A549 (cell line): ENCODE data around the gene GALNT15. TPM values are rescaled to one million over a fixed set of nuclear protein-coding genes. Genes with fewer than 3 reads are reported as not detected.

Experiments used
- ATAC-seq, 2 experiments: fragments of 200-7000 bp in 1 of 2; fragments of >200 bp in 1 of 2; cut with Nextera tagmentation in 1 of 2; cut with Tn5 transposase in 1 of 2; 3 replicates each; pipeline versions ENCODE4 v1.8.0 to v1.9.1; 2018 to 2020; ENCODE audit warnings: mild to moderate bottlenecking in 1 of 2, moderate library complexity in 1 of 2
- CTCF ChIA-PET: fragments of 300-600 bp; sonication (Branson Sonifier 250); formaldehyde crosslinking; extraction: SDS; loops from one replicate; lab custom pipeline; 2021; ENCODE audit warnings: antibody characterized with exemption, inconsistent platforms; lab: Yijun Ruan, JAX
- POLR2A ChIA-PET: fragments of 350-600 bp; formaldehyde crosslinking; extraction: SDS; loops from one replicate; lab custom pipeline; 2021; ENCODE audit warnings: antibody characterized with exemption, inconsistent platforms; lab: Yijun Ruan, JAX
- DNase-seq, 2 experiments: peaks; one replicate each; pipeline versions ENCODE4 v3.0.0 to v3.0.0-alpha.2; 2011 to 2016; ENCODE audit warnings: low read depth in 1 of 2, low spot score in 1 of 2
- FAIRE-seq: peaks from 2 replicates; lab custom pipeline; 2011; peaks lifted over from hg19 to GRCh38; lab: Jason Lieb, UNC
- H3K27ac ChIP-seq, 2 experiments: fragments of >200 bp; sonication (Bioruptor Twin); formaldehyde crosslinking; 3 replicates each; pipeline ENCODE4 v1.5.1; 2016 to 2017
- H3K4me1 ChIP-seq: fragments of >200 bp; sonication (Bioruptor Twin); formaldehyde crosslinking; 3 replicates; pipeline ENCODE4 v1.6.1; 2016
- H3K4me2 ChIP-seq: fragments of >200 bp; sonication (Bioruptor Twin); formaldehyde crosslinking; 3 replicates; pipeline ENCODE4 v1.6.1; 2016
- H3K4me3 ChIP-seq: fragments of >200 bp; sonication (Bioruptor Twin); formaldehyde crosslinking; 3 replicates; pipeline ENCODE4 v1.5.1; 2016
- H3K9me3 ChIP-seq: fragments of >200 bp; sonication (Bioruptor Twin); formaldehyde crosslinking; 3 replicates; pipeline ENCODE4 v1.6.1; 2016
- CBX2 ChIP-seq: fragments of 200-600 bp; sonication (generic); IDR thresholded peaks from 2 replicates; pipeline ENCODE4 v1.6.1; 2016; ENCODE audit warnings: low read depth, mild to moderate bottlenecking, borderline replicate concordance
- E2F6 ChIP-seq: IDR thresholded peaks from 2 replicates; pipeline ENCODE4 v1.6.1; 2012; ENCODE audit warnings: low read depth, borderline replicate concordance
- EHMT2 ChIP-seq: fragments of 200-600 bp; sonication (generic); IDR thresholded peaks from 2 replicates; pipeline ENCODE4 v1.6.1; 2016; ENCODE audit warnings: antibody characterized with exemption, low read depth, mild to moderate bottlenecking, moderate library complexity
- EP300 ChIP-seq, 2 experiments: fragments of >200 bp; sonication (Bioruptor Twin); formaldehyde crosslinking; IDR thresholded peaks; 2 replicates in 1 of 2; 3 replicates in 1 of 2; pipeline ENCODE4 v1.6.1; 2016 to 2017
- FOSL2 ChIP-seq, 2 experiments: fragments of 450-650 bp in 1 of 2; fragments of >200 bp in 1 of 2; sonication (Bioruptor Twin) in 1 of 2; formaldehyde crosslinking; IDR thresholded peaks; 2 replicates each; pipeline versions ENCODE4 v1.5.0 to v1.6.1; 2016 to 2020; ENCODE audit warnings: mild to moderate bottlenecking in 1 of 2, moderate library complexity in 1 of 2
- HES2 ChIP-seq: fragments of >200 bp; sonication (Bioruptor Twin); formaldehyde crosslinking; IDR thresholded peaks from 2 replicates; pipeline ENCODE4 v1.6.1; 2016
- HEYL ChIP-seq: fragments of 250-450 bp; sonication (Bioruptor Pico); IDR thresholded peaks from 2 replicates; pipeline ENCODE4 v1.8.0; 2021; ENCODE audit warnings: mild to moderate bottlenecking, moderate library complexity
- HMGXB4 ChIP-seq: fragments of 250-450 bp; sonication (Bioruptor Pico); IDR thresholded peaks from 2 replicates; pipeline ENCODE4 v1.5.0; 2021; ENCODE audit warnings: mild to moderate bottlenecking, moderate library complexity, borderline replicate concordance
- HOXB5 ChIP-seq: fragments of 250-450 bp; sonication (Bioruptor Pico); IDR thresholded peaks from 2 replicates; pipeline ENCODE4 v1.5.0; 2020; ENCODE audit warnings: mild to moderate bottlenecking, moderate library complexity
- JUNB ChIP-seq: fragments of >200 bp; sonication (Bioruptor Twin); formaldehyde crosslinking; IDR thresholded peaks from 2 replicates; pipeline ENCODE4 v1.6.1; 2016
- KDM1A ChIP-seq: fragments of 200-600 bp; sonication (generic); IDR thresholded peaks from 2 replicates; pipeline ENCODE4 v1.6.1; 2016; ENCODE audit warnings: low read depth, mild to moderate bottlenecking
- NFE2L2 ChIP-seq: fragments of 150-350 bp; conservative IDR thresholded peaks from 2 replicates; pipeline ENCODE4 v1.6.1; 2014; ENCODE audit warnings: low read length
- PHF8 ChIP-seq: fragments of 200-600 bp; sonication (generic); IDR thresholded peaks from 2 replicates; pipeline ENCODE4 v1.6.1; 2016; ENCODE audit warnings: low read depth, mild to moderate bottlenecking, antibody characterized with exemption, moderate library complexity, borderline replicate concordance
- POLR2AphosphoS2 ChIP-seq: conservative IDR thresholded peaks from 2 replicates; pipeline ENCODE4 v1.6.1; 2012; ENCODE audit warnings: low read length, improper control_type of control experiment, inconsistent platforms
- SMC3 ChIP-seq: fragments of >200 bp; sonication (Bioruptor Twin); formaldehyde crosslinking; IDR thresholded peaks from 3 replicates; pipeline ENCODE4 v1.6.1; 2018; ENCODE audit warnings: inconsistent platforms
- ZC3H11A ChIP-seq: fragments of 450-650 bp; IDR thresholded peaks from 2 replicates; pipeline ENCODE4 v1.6.1; 2014; ENCODE audit warnings: antibody characterized with exemption, mild to moderate bottlenecking
- ZFP36 ChIP-seq: fragments of 450-650 bp; IDR thresholded peaks from 2 replicates; pipeline ENCODE4 v1.6.1; 2014; ENCODE audit warnings: borderline replicate concordance; ENCODE audit not compliant: partially characterized antibody
- ZSCAN20 ChIP-seq: fragments of 250-450 bp; sonication (Bioruptor Pico); IDR thresholded peaks from 2 replicates; pipeline ENCODE4 v1.8.0; 2022; ENCODE audit warnings: mild to moderate bottlenecking, moderate library complexity
- WGBS: methylation state at CpG from one replicate; pipeline ENCODE4 v1.1.6; 2017; ENCODE audit errors: missing lambda C conversion rate; 5-methylcytosine and 5-hydroxymethylcytosine counted together
- polyA plus RNA-seq, 4 experiments: library from polyadenylated mRNA; depleted of rRNA in 3 of 4; stranded (reverse); fragments of >200 nt; fragmentation: RNase III in 1 of 4; extraction: RNeasy Plus Mini Kit Qiagen cat#74134 plus additional on column Dnase treatment in 1 of 4; gene quantifications; 2 replicates in 3 of 4; 3 replicates in 1 of 4; pipeline ENCODE4 v1.2.3, GENCODE V29; 2011 to 2017
- TF ChIP-seq, protein P1 (sequence below): fragments of 200-600 bp; sonication (generic); IDR thresholded peaks from 2 replicates; pipeline ENCODE4 v1.6.1; 2016; ENCODE audit warnings: antibody characterized with exemption, mild to moderate bottlenecking, moderate library complexity
- TF ChIP-seq, protein P2 (sequence below): fragments of 150-350 bp; IDR thresholded peaks from 2 replicates; pipeline ENCODE4 v1.6.1; 2014; ENCODE audit warnings: low read depth, mild to moderate bottlenecking, low read length

Gene GALNT15
- polyA plus RNA-seq, 2 of the 4 experiments (the other 2 are of a cell fraction) = 0.04 TPM; not detected in 1

GRCh38 chr3:16134173-16134928, 40.1 kb upstream of the GALNT15 start:
- TF ChIP-seq ZSCAN20 (CRISPR knock-in tag) = no peak
- no peak for TF ChIP-seq EHMT2
- no peak for TF ChIP-seq ZC3H11A
- TF ChIP-seq E2F6 = no peak
- TF ChIP-seq HMGXB4 (CRISPR knock-in tag) = no peak
- no peak for TF ChIP-seq HES2
- TF ChIP-seq NFE2L2 = no peak
- no peak for TF ChIP-seq CBX2
- TF ChIP-seq FOSL2 (IDR thresholded peaks at IDR 0.05) = no peak
- TF ChIP-seq FOSL2 (CRISPR knock-in tag; IDR thresholded peaks at IDR 0.05) = no peak
- no peak for TF ChIP-seq ZFP36
- TF ChIP-seq KDM1A = no peak
- TF ChIP-seq POLR2AphosphoS2 = no peak
- no peak for TF ChIP-seq PHF8
- TF ChIP-seq, protein P1, sequence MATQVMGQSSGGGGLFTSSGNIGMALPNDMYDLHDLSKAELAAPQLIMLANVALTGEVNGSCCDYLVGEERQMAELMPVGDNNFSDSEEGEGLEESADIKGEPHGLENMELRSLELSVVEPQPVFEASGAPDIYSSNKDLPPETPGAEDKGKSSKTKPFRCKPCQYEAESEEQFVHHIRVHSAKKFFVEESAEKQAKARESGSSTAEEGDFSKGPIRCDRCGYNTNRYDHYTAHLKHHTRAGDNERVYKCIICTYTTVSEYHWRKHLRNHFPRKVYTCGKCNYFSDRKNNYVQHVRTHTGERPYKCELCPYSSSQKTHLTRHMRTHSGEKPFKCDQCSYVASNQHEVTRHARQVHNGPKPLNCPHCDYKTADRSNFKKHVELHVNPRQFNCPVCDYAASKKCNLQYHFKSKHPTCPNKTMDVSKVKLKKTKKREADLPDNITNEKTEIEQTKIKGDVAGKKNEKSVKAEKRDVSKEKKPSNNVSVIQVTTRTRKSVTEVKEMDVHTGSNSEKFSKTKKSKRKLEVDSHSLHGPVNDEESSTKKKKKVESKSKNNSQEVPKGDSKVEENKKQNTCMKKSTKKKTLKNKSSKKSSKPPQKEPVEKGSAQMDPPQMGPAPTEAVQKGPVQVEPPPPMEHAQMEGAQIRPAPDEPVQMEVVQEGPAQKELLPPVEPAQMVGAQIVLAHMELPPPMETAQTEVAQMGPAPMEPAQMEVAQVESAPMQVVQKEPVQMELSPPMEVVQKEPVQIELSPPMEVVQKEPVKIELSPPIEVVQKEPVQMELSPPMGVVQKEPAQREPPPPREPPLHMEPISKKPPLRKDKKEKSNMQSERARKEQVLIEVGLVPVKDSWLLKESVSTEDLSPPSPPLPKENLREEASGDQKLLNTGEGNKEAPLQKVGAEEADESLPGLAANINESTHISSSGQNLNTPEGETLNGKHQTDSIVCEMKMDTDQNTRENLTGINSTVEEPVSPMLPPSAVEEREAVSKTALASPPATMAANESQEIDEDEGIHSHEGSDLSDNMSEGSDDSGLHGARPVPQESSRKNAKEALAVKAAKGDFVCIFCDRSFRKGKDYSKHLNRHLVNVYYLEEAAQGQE = no peak
- TF ChIP-seq, protein P2, sequence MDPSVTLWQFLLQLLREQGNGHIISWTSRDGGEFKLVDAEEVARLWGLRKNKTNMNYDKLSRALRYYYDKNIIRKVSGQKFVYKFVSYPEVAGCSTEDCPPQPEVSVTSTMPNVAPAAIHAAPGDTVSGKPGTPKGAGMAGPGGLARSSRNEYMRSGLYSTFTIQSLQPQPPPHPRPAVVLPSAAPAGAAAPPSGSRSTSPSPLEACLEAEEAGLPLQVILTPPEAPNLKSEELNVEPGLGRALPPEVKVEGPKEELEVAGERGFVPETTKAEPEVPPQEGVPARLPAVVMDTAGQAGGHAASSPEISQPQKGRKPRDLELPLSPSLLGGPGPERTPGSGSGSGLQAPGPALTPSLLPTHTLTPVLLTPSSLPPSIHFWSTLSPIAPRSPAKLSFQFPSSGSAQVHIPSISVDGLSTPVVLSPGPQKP = no peak
- TF ChIP-seq JUNB = no peak
- no peak for TF ChIP-seq SMC3
- no peak for TF ChIP-seq HOXB5 (CRISPR knock-in tag)
- no peak for TF ChIP-seq EP300 (IDR thresholded peaks at IDR 0.05)
- no peak for TF ChIP-seq HEYL (CRISPR knock-in tag)
- ATAC-seq (no peak), FAIRE-seq (no peak), DNase-seq (no peak)
- ChIA-PET CTCF (interaction anchor here (1.1 to 1.4 kb wide), 5 partner anchors 44 to 85 kb away, joined by 3 to 5 read pairs (median 3); no protein-coding TSS in a partner anchor), POLR2A (no interaction called here)
- H3K4me3 ChIP-seq = no peak overlapping the region
- 58% methylated on average over 5 of the region's 6 CpGs for WGBS
- no peak overlapping the region for H3K27ac ChIP-seq
- H3K9me3 ChIP-seq = no peaks in the 10 kb centered on the region; the same call in 2 of the 3 replicates
- no peak overlapping the region for H3K4me2 ChIP-seq
- 0 out of 3 replicates have a peak, but pooled peaks cover 4% of the 10 kb centered on the region for H3K4me1 ChIP-seq
